ENCODE measurements around the gene IER5. TPM values are rescaled to one million over a fixed set of nuclear protein-coding genes. Genes with fewer than 3 reads are reported as not detected.
"Not testable (repeated sequence)": the region's sequence is repeated elsewhere in the genome, so short reads cannot be mapped to it uniquely, and the experiment has no call there.

Gene IER5
- total RNA-seq, 1 experiment from 2014 or later: 20.4 TPM

- BruUV-seq (replicated peaks): no TSS peak
- no peak overlapping the region for H3K27ac ChIP-seq (ENCODE audit: low read length)
- DNase-seq (ENCODE audit: low read depth, low spot score) (no peak), ATAC-seq (no peak)
- CTCF ChIA-PET: no interaction called here
- TF ChIP-seq POLR2AphosphoS5 (IDR thresholded peaks at IDR 0.05; ENCODE audit: low read depth, low read length) (no peak), TCF7L2 (IDR thresholded peaks at IDR 0.05; ENCODE audit: low read depth, low read length) (no peak), REST (IDR thresholded peaks at IDR 0.05; ENCODE audit: insufficient read depth in 1 of 2, low read depth in 2 of 2, low read length in 1 of 2) (no peak), CTCF (IDR thresholded peaks at IDR 0.05) (no peak), SIN3A (IDR thresholded peaks at IDR 0.05; ENCODE audit: borderline replicate concordance, insufficient read depth, low read depth, low read length) (no peak)
- POLR2A ChIA-PET: no interaction called here
- no peaks in the 10 kb centered on the region; the same call in 1 of the 2 replicates for H3K27me3 ChIP-seq (ENCODE audit: control insufficient read depth, insufficient read depth, low read length)
- in situ Hi-C loops (cut with HindIII; ENCODE audit: low pct_unique_long_range_greater_than_20kb, low sequenced_read_pairs): no loop called here
- H3K9me3 ChIP-seq (ENCODE audit: control insufficient read depth, insufficient read depth, low read depth, low read length): no peaks in the 10 kb centered on the region
- no peaks in the 10 kb centered on the region for H3K36me3 ChIP-seq (ENCODE audit: control insufficient read depth, insufficient read depth, low read length)
- no peak overlapping the region for H3K4me3 ChIP-seq (ENCODE audit: low read depth in 2 of 2, low read length in 2 of 2)
- no peaks in the 10 kb centered on the region for H3K4me1 ChIP-seq (ENCODE audit: control insufficient read depth, insufficient read depth, low read length)
- intact Hi-C loops (cut with micrococcal nuclease; ENCODE audit: unreplicated experiment): no loop called here
Measured at GRCh38 chr1:181059435-181059834, 29.1 kb upstream of the IER5 start.

GRCh38 chr1:181060066-181060465 is 28.4 kb upstream of the IER5 start:
- DNase-seq (ENCODE audit: low read depth, low spot score) (no peak), ATAC-seq (no peak)
- intact Hi-C loops (cut with micrococcal nuclease; ENCODE audit: unreplicated experiment) (no loop called here), in situ Hi-C loops (cut with HindIII; ENCODE audit: low pct_unique_long_range_greater_than_20kb, low sequenced_read_pairs) (no loop called here)
- Histone ChIP-seq H3K36me3 (ENCODE audit: control insufficient read depth, insufficient read depth, low read length) (no peaks in the 10 kb centered on the region), H3K4me1 (ENCODE audit: control insufficient read depth, insufficient read depth, low read length) (no peaks in the 10 kb centered on the region), H3K27ac (ENCODE audit: low read length) (no peak overlapping the region), H3K9me3 (ENCODE audit: control insufficient read depth, insufficient read depth, low read depth, low read length) (no peaks in the 10 kb centered on the region), H3K27me3 (ENCODE audit: control insufficient read depth, insufficient read depth, low read length) (no peaks in the 10 kb centered on the region; the same call in 1 of the 2 replicates), H3K4me3 (ENCODE audit: low read depth in 2 of 2, low read length in 2 of 2) (no peak overlapping the region)
- BruUV-seq (replicated peaks): no TSS peak
- POLR2A ChIA-PET: no interaction called here
- TF ChIP-seq REST (IDR thresholded peaks at IDR 0.05; ENCODE audit: insufficient read depth in 1 of 2, low read depth in 2 of 2, low read length in 1 of 2) (no peak), SIN3A (IDR thresholded peaks at IDR 0.05; ENCODE audit: borderline replicate concordance, insufficient read depth, low read depth, low read length) (no peak), CTCF (IDR thresholded peaks at IDR 0.05) (no peak), POLR2AphosphoS5 (IDR thresholded peaks at IDR 0.05; ENCODE audit: low read depth, low read length) (no peak), TCF7L2 (IDR thresholded peaks at IDR 0.05; ENCODE audit: low read depth, low read length) (no peak)
- CTCF ChIA-PET: no interaction called here

- H3K9me3 ChIP-seq (ENCODE audit: control insufficient read depth, insufficient read depth, low read depth, low read length); DNase-seq (ENCODE audit: low read depth, low spot score); H3K27ac ChIP-seq (ENCODE audit: low read length); intact Hi-C loops (cut with micrococcal nuclease; ENCODE audit: unreplicated experiment); in situ Hi-C loops (cut with HindIII; ENCODE audit: low pct_unique_long_range_greater_than_20kb, low sequenced_read_pairs); H3K36me3 ChIP-seq (ENCODE audit: control insufficient read depth, insufficient read depth, low read length); H3K4me3 ChIP-seq (ENCODE audit: low read depth in 2 of 2, low read length in 2 of 2); H3K4me1 ChIP-seq (ENCODE audit: control insufficient read depth, insufficient read depth, low read length); CTCF ChIA-PET; ATAC-seq; H3K27me3 ChIP-seq (ENCODE audit: control insufficient read depth, insufficient read depth, low read length); POLR2A ChIA-PET; BruUV-seq (replicated peaks): not testable (repeated sequence)
Measured at GRCh38 chr1:181060947-181061346, 27.6 kb upstream of the IER5 start.
